Neural crest cell (in vitro differentiated cells): ENCODE measurements around the gene CPLANE2. TPM values are rescaled to one million over a fixed set of nuclear protein-coding genes. Genes with fewer than 3 reads are reported as not detected.
A peak's percentile ranks its signal among the peaks of the same experiment; 100 is the strongest.

ENCODE experiments used
- DNase-seq: peaks from one replicate; pipeline ENCODE4 v3.0.0; 2021; ENCODE audit warnings: low read depth, mixed read lengths, low spot score
- H3K27ac Mint-ChIP-seq: one replicate; pipeline ENCODE4 v1.8.0; 2021; ENCODE audit warnings: mild to moderate bottlenecking, mixed read lengths; ENCODE audit not compliant: unreplicated experiment
- H3K27me3 Mint-ChIP-seq: 2 replicates; pipeline ENCODE4 v1.8.0; 2021; ENCODE audit warnings: low read depth, mild to moderate bottlenecking, mixed read lengths
- H3K36me3 Mint-ChIP-seq: 2 replicates; pipeline ENCODE4 v1.8.0; 2021; ENCODE audit warnings: low read depth, mild to moderate bottlenecking, mixed read lengths
- H3K4me1 Mint-ChIP-seq: 2 replicates; pipeline ENCODE4 v1.8.0; 2021; ENCODE audit warnings: mixed read lengths
- H3K4me3 Mint-ChIP-seq: one replicate; pipeline ENCODE4 v1.8.0; 2021; ENCODE audit warnings: mild to moderate bottlenecking, mixed read lengths
- H3K9me3 Mint-ChIP-seq: 2 replicates; pipeline ENCODE4 v1.8.0; 2021; ENCODE audit warnings: mixed read lengths
- CTCF ChIP-seq: fragments of 200-600 bp; sonication (generic); conservative IDR thresholded peaks from 2 replicates; pipeline ENCODE4 v1.5.0; 2021; ENCODE audit warnings: antibody characterized with exemption, mild to moderate bottlenecking
- total RNA-seq: library from RNA; stranded (reverse); gene quantifications from 2 replicates; pipeline ENCODE4 v1.2.1, GENCODE V29; 2021

The CPLANE2 gene
- total RNA-seq, 1 donor from 2014 or later, result 11.8 TPM

GRCh38 chr1:16231331-16232315 lies 5.4 kb downstream of the CPLANE2 start:
- no peak for DNase-seq
- Mint-ChIP-seq H3K36me3 (no peaks in the 10 kb centered on the region), H3K27ac (no peak overlapping the region), H3K4me3 (no peak overlapping the region), H3K9me3 (no peaks in the 10 kb centered on the region), H3K27me3 (peaks cover 37% of the 10 kb centered on the region), H3K4me1 (peaks cover 25% of the 10 kb centered on the region)
- TF ChIP-seq CTCF, result no peak

GRCh38 chr1:16230744-16231143 lies 6.2 kb downstream of the CPLANE2 start:
- H3K9me3 Mint-ChIP-seq, result no peaks in the 10 kb centered on the region
- no peak overlapping the region for H3K4me3 Mint-ChIP-seq
- H3K4me1 Mint-ChIP-seq, result peaks cover 24% of the 10 kb centered on the region
- no peak for TF ChIP-seq CTCF
- no peaks in the 10 kb centered on the region for H3K36me3 Mint-ChIP-seq
- no peak overlapping the region for H3K27ac Mint-ChIP-seq
- H3K27me3 Mint-ChIP-seq, result peaks cover 46% of the 10 kb centered on the region
- DNase-seq, result no peak

- TF ChIP-seq CTCF, result no peak
- no peak for DNase-seq
- H3K4me1 Mint-ChIP-seq, result peaks cover 21% of the 10 kb centered on the region
- peaks cover 52% of the 10 kb centered on the region for H3K27me3 Mint-ChIP-seq
- H3K27ac Mint-ChIP-seq, result no peak overlapping the region
- no peak overlapping the region for H3K4me3 Mint-ChIP-seq
- no peaks in the 10 kb centered on the region for H3K36me3 Mint-ChIP-seq
- no peaks in the 10 kb centered on the region for H3K9me3 Mint-ChIP-seq
These were observed 6.8 kb downstream of the CPLANE2 start for GRCh38 chr1:16229976-16230740.

GRCh38 chr1:16226490-16227179 lies 10.3 kb downstream of the CPLANE2 start:
- Mint-ChIP-seq H3K27ac (no peak overlapping the region), H3K4me3 (peak overlapping the region; percentile 76), H3K4me1 (peaks cover 19% of the 10 kb centered on the region), H3K27me3 (peaks cover 74% of the 10 kb centered on the region), H3K36me3 (no peaks in the 10 kb centered on the region), H3K9me3 (no peaks in the 10 kb centered on the region)
- TF ChIP-seq CTCF, result no peak
- peak; percentile 74 for DNase-seq

GRCh38 chr1:16226129-16226489 lies 10.9 kb downstream of the CPLANE2 start:
- Mint-ChIP-seq H3K27me3 (peaks cover 80% of the 10 kb centered on the region), H3K36me3 (no peaks in the 10 kb centered on the region), H3K27ac (no peak overlapping the region), H3K4me1 (peaks cover 19% of the 10 kb centered on the region), H3K9me3 (no peaks in the 10 kb centered on the region), H3K4me3 (peak overlapping the region; percentile 59)
- TF ChIP-seq CTCF, result no peak
- DNase-seq, result no peak
